RWPE2 (cell line): ENCODE results near the gene TADA2A.

ENCODE experiments used
- ATAC-seq: fragments of 200-7000 bp; cut with Tn5 transposase; 3 replicates; pipeline ENCODE4 v1.9.1; 2021; ENCODE audit warnings: low read depth
- DNase-seq: peaks from one replicate; pipeline ENCODE4 v3.0.0-alpha.2; 2020; ENCODE audit warnings: low spot score
- H3K27ac ChIP-seq: fragments of 450-650 bp; 2 replicates; pipeline ENCODE4 v1.5.1; 2017; ENCODE audit warnings: mild to moderate bottlenecking; ENCODE audit not compliant: poor library complexity, severe bottlenecking
- H3K27me3 ChIP-seq: fragments of 250-450 bp; sonication (Bioruptor Pico); 2 replicates; pipeline ENCODE4 v1.5.1; 2021; ENCODE audit warnings: mild to moderate bottlenecking, moderate library complexity; ENCODE audit not compliant: insufficient read depth, poor library complexity, severe bottlenecking
- H3K36me3 ChIP-seq: fragments of 250-450 bp; sonication (Bioruptor Pico); 2 replicates; pipeline ENCODE4 v1.5.1; 2020; ENCODE audit warnings: low read depth, mild to moderate bottlenecking, moderate library complexity
- H3K4me1 ChIP-seq: fragments of 250-450 bp; sonication (Bioruptor Pico); 2 replicates; pipeline ENCODE4 v1.5.1; 2021; ENCODE audit warnings: mild to moderate bottlenecking, moderate library complexity; ENCODE audit not compliant: insufficient read depth, poor library complexity, severe bottlenecking
- H3K4me3 ChIP-seq: fragments of 250-450 bp; sonication (Bioruptor Pico); 2 replicates; pipeline ENCODE4 v1.5.1; 2021; ENCODE audit warnings: mild to moderate bottlenecking, moderate library complexity; ENCODE audit not compliant: severe bottlenecking
- H3K9me3 ChIP-seq: fragments of 250-450 bp; sonication (Bioruptor Pico); 2 replicates; pipeline ENCODE4 v1.5.1; 2021; ENCODE audit warnings: mild to moderate bottlenecking, moderate library complexity; ENCODE audit not compliant: severe bottlenecking
- TF ChIP-seq, protein P1 (sequence below): fragments of 450-650 bp; IDR thresholded peaks from one replicate; pipeline ENCODE4 v1.5.1; 2017; ENCODE audit warnings: mild to moderate bottlenecking, moderate library complexity; ENCODE audit not compliant: poor library complexity, severe bottlenecking

The TADA2A gene

DNA sequence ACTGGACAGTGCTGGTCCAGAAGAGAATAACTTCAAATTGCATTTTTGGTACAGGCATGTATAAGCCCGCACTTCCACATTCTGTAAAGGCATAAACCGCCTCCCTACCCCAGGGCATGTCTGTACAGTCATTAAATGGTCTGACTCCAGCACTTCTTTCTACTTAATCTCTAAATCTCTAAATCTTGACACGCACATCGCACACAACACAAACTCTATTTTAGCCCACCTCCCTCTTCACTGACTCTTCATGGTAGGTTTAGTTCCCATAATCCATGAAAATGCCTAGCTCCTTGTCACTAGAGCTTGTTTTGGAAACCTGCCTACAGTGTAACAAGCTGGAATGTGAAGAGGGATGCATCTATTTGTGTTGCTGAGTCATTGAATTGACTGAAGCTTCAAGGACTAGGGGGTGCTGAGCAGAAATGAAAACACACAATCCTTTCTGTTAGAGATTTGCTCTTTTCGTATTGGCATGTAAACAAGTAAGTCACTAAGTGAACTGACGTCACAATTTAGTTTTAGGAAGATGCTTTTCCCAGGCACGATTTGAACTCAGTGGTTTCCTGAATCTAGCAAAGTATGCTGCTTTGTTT lies 81.4 kb downstream of the TADA2A start:
- Histone ChIP-seq H3K27ac (peak overlapping the region; percentile 94), H3K4me3 (peak overlapping the region; percentile 44), H3K27me3 (no peaks in the 10 kb centered on the region), H3K9me3 (no peaks in the 10 kb centered on the region), H3K36me3 (peaks cover 10% of the 10 kb centered on the region; the same call in 1 of the 2 replicates), H3K4me1 (peaks cover 29% of the 10 kb centered on the region)
- ATAC-seq (peak; percentile 29), DNase-seq (no peak)
- TF ChIP-seq, protein P1, sequence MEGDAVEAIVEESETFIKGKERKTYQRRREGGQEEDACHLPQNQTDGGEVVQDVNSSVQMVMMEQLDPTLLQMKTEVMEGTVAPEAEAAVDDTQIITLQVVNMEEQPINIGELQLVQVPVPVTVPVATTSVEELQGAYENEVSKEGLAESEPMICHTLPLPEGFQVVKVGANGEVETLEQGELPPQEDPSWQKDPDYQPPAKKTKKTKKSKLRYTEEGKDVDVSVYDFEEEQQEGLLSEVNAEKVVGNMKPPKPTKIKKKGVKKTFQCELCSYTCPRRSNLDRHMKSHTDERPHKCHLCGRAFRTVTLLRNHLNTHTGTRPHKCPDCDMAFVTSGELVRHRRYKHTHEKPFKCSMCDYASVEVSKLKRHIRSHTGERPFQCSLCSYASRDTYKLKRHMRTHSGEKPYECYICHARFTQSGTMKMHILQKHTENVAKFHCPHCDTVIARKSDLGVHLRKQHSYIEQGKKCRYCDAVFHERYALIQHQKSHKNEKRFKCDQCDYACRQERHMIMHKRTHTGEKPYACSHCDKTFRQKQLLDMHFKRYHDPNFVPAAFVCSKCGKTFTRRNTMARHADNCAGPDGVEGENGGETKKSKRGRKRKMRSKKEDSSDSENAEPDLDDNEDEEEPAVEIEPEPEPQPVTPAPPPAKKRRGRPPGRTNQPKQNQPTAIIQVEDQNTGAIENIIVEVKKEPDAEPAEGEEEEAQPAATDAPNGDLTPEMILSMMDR = no peak

DNA sequence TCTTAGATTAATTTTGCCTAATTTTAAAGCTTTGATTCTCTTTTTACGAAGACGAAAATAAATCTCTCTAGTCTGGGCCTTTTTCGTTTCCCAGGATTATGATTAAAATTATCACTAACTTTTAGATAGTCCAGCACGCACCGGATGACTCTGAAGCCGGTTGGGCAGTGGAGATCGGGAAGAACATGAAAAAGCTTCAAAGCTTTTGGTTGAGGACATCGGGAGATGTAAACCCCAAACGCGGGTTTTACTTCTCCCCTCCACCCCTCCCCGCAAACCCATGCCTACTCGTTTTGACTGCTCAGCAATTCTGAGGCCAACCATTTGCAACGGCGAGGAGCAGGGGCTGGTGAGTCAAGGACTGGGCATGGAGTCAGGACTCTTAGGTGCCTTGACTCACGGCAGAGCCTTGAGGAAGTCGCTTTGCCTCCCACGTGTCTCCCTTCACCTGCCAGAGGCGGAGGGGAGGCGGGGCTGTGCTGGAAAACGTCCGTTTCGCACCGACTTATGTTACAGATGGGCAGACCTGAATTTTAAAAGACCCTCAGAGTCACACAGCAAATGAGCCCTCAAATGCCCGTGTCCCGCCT lies 82.0 kb downstream of the TADA2A start:
- Histone ChIP-seq H3K27ac (peak overlapping the region; percentile 94), H3K9me3 (no peaks in the 10 kb centered on the region), H3K27me3 (no peaks in the 10 kb centered on the region), H3K4me1 (peaks cover 29% of the 10 kb centered on the region), H3K36me3 (peaks cover 10% of the 10 kb centered on the region; the same call in 1 of the 2 replicates), H3K4me3 (peak overlapping the region; percentile 44)
- ATAC-seq = peak; percentile 66
- TF ChIP-seq, protein P1 = no peak
- DNase-seq = peak; percentile 97

DNA sequence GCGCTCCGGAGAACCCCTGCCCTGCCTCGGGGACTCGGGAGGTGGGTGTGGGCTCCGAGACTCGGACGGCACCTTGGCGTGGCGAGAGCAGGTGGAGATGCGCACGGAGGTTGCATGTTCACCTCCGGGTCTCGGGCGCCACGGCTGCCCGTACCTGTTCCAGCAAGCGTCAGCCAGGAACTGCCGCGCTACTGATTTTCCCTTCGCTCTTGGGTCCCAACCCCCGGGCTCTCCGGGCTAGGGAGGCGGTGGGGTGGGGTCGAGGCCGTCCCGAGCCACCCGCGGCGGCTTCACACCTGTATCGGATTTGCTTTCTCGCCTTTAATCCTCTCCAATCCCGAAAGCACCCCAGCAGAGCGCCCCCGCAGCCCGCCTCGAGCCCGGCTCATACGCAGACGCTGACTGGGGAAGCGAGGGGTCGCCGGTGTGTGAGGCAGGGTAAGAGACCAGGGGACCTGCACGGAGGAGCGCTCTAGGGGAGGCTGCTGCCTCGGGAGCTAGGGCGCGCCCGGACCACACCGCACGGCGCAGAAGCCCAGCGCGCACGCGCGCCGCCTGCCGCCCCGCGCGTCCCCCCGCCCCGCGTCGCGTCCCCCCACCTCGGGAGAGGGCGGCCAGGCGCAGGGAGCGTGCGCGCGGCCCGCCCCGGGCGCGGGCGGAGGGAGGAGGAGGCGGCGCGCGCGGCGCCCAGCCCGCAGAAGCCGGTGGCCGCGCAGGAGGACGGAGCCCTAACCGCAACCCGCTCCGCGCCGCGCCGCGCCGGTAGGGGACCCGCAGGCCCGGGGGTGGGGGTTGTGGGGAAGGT lies 82.7 kb downstream of the TADA2A start, which contains the start of gene DUSP14:
Gene DUSP14 (plus strand): TSS at position 695 of the 805 bp plus-strand sequence. CDS start 22,382 bp downstream, outside the sequence.
- TF ChIP-seq, protein P1 = no peak
- Histone ChIP-seq H3K4me1 (peaks cover 29% of the 10 kb centered on the region), H3K27me3 (no peaks in the 10 kb centered on the region), H3K9me3 (no peaks in the 10 kb centered on the region), H3K27ac (peak within 1 kb of the TSS; percentile 94), H3K36me3 (peaks cover 10% of the 10 kb centered on the region; the same call in 1 of the 2 replicates), H3K4me3 (peak within 1 kb of the TSS; percentile 44)
- ATAC-seq (peak; percentile 40), DNase-seq (peak; percentile 78)

DNA sequence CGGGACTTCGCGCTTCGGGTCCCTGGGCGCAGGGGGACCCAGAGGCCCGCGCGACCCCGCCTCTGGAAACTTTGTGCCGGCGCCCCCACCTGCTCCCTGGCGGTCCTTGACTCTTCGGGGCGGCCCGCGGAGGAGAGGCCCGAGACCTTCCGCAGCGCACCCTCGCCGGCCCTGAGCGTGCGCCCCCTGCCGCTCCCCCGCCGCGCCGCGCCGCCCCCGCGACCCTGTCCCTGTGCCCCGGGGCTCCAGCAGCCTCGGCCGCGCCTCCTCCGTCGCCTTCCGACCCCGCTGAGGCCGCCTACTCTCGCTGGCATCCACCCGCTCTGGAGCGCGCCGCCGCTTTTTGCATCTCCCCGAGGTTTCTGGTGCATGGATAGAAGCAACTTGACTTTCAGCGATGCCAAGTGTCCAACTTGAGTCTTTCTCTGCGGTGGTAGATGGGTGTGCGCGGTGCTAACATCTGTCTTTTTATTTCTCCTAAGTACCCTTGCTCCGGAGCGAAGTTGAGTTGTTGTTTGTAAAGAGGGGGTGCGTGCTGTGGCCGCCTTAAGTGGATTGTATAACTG lies 83.4 kb downstream of the TADA2A start:
- peaks cover 29% of the 10 kb centered on the region for H3K4me1 ChIP-seq
- H3K27ac ChIP-seq = peak overlapping the region; percentile 94
- DNase-seq = no peak
- ATAC-seq = peak; percentile 4; the same call in 2 of the 3 replicates
- H3K9me3 ChIP-seq = no peaks in the 10 kb centered on the region
- H3K27me3 ChIP-seq = no peaks in the 10 kb centered on the region
- peaks cover 10% of the 10 kb centered on the region; the same call in 1 of the 2 replicates for H3K36me3 ChIP-seq
- H3K4me3 ChIP-seq = peak overlapping the region; percentile 44
- TF ChIP-seq, protein P1 = peak; percentile 59
